ENCODE measurements around the gene OTULIN. TPM values are rescaled to one million over a fixed set of nuclear protein-coding genes. Genes with fewer than 3 reads are reported as not detected.

OTULIN gene
- total and polyA plus RNA-seq, 2 experiments from 2014 or later = 24.3 to 43.9 TPM

DNA sequence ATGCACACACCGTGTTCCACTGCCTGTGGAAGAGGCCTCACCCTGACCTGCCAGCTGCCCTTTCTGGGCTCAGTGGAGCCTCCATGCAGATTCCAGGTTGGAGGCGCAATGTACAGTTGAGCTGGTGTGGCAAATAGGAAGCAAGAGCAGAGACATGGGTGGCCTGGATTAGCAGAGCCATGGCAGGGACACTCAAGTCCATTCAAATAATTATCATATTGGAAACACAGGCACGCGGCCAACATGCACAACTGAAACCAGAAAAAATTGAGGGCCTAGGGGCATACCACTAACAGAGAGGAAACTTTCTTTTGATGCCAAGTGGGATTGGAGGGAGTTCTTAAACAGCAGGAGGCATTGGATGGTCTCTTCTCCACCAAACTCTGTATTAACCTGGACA is 47.1 kb upstream of the OTULIN start (continued):
- no peak for TF ChIP-seq CTCF (conservative IDR thresholded peaks at IDR 0.05; ENCODE audit: low read depth in 2 of 2)
- TF ChIP-seq EZH2phosphoT487 (IDR thresholded peaks at IDR 0.05; ENCODE audit: unreplicated experiment) = no peak

GRCh38 chr5:14627270-14627669 is 37.2 kb upstream of the OTULIN start:
- Histone ChIP-seq H3K4me3 (no peak overlapping the region), H3K79me2 (replicated peaks; ENCODE audit: insufficient read depth) (no peaks in the 10 kb centered on the region), H3F3A (replicated peaks; ENCODE audit: low read depth) (no peaks in the 10 kb centered on the region), H3K4me1 (ENCODE audit: insufficient read depth) (no peaks in the 10 kb centered on the region), H3K4me2 (no peak overlapping the region), H3K36me3 (ENCODE audit: insufficient read depth) (no peaks in the 10 kb centered on the region), H2AFZ (no peak overlapping the region), H4K20me1 (replicated peaks; ENCODE audit: insufficient read depth) (no peaks in the 10 kb centered on the region), H3K9me2 (ENCODE audit: insufficient read depth) (no peaks in the 10 kb centered on the region), H3K27me3 (ENCODE audit: insufficient read depth) (no peaks in the 10 kb centered on the region), H3K27ac (ENCODE audit: low read depth) (no peak overlapping the region)
- H3K27me3 Mint-ChIP-seq (ENCODE audit: insufficient read depth, low read depth, poor library complexity) = no peaks in the 10 kb centered on the region
- no peak overlapping the region for H3K4me3 Mint-ChIP-seq
- H3K9me3 Mint-ChIP-seq = no peaks in the 10 kb centered on the region
- ATAC-seq (no peak), DNase-seq (ENCODE audit: low spot score) (no peak)
- no peak overlapping the region for H3K27ac Mint-ChIP-seq
- H3K4me1 Mint-ChIP-seq = peaks cover 3% of the 10 kb centered on the region; the same call in 2 of the 3 replicates
- H3K36me3 Mint-ChIP-seq (ENCODE audit: low read depth) = no peaks in the 10 kb centered on the region
- TF ChIP-seq POLR2AphosphoS5 (IDR thresholded peaks at IDR 0.05; ENCODE audit: low read depth) (no peak), NANOG (IDR thresholded peaks at IDR 0.05; ENCODE audit: borderline replicate concordance) (no peak), CTCF (conservative IDR thresholded peaks at IDR 0.05; ENCODE audit: low read depth in 2 of 2) (no peak), ZNF114 (CRISPR knock-in tag; IDR thresholded peaks at IDR 0.05) (no peak), ETS1 (IDR thresholded peaks at IDR 0.05) (no peak), EZH2phosphoT487 (IDR thresholded peaks at IDR 0.05; ENCODE audit: unreplicated experiment) (no peak), CREB1 (CRISPR knock-in tag; IDR thresholded peaks at IDR 0.05; ENCODE audit: low read depth) (no peak), JUNB (IDR thresholded peaks at IDR 0.05; ENCODE audit: unreplicated experiment) (no peak), ZNF462 (CRISPR knock-in tag; IDR thresholded peaks at IDR 0.05) (no peak)
- TF ChIP-seq, protein P1, sequence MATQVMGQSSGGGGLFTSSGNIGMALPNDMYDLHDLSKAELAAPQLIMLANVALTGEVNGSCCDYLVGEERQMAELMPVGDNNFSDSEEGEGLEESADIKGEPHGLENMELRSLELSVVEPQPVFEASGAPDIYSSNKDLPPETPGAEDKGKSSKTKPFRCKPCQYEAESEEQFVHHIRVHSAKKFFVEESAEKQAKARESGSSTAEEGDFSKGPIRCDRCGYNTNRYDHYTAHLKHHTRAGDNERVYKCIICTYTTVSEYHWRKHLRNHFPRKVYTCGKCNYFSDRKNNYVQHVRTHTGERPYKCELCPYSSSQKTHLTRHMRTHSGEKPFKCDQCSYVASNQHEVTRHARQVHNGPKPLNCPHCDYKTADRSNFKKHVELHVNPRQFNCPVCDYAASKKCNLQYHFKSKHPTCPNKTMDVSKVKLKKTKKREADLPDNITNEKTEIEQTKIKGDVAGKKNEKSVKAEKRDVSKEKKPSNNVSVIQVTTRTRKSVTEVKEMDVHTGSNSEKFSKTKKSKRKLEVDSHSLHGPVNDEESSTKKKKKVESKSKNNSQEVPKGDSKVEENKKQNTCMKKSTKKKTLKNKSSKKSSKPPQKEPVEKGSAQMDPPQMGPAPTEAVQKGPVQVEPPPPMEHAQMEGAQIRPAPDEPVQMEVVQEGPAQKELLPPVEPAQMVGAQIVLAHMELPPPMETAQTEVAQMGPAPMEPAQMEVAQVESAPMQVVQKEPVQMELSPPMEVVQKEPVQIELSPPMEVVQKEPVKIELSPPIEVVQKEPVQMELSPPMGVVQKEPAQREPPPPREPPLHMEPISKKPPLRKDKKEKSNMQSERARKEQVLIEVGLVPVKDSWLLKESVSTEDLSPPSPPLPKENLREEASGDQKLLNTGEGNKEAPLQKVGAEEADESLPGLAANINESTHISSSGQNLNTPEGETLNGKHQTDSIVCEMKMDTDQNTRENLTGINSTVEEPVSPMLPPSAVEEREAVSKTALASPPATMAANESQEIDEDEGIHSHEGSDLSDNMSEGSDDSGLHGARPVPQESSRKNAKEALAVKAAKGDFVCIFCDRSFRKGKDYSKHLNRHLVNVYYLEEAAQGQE (IDR thresholded peaks at IDR 0.05; ENCODE audit: unreplicated experiment) = no peak

Data from GM23338 (cell line).